NCI-H1048 (cell line): ENCODE data around the gene HIVEP3.
"Not testable (repeated sequence)": the region's sequence is repeated elsewhere in the genome, so short reads cannot be mapped to it uniquely, and the experiment has no call there.

Experiments used
- DNase-seq: peaks from one replicate; lab custom pipeline; 2025; lab: John Stamatoyannopoulos, UW

HIVEP3 gene

DNA sequence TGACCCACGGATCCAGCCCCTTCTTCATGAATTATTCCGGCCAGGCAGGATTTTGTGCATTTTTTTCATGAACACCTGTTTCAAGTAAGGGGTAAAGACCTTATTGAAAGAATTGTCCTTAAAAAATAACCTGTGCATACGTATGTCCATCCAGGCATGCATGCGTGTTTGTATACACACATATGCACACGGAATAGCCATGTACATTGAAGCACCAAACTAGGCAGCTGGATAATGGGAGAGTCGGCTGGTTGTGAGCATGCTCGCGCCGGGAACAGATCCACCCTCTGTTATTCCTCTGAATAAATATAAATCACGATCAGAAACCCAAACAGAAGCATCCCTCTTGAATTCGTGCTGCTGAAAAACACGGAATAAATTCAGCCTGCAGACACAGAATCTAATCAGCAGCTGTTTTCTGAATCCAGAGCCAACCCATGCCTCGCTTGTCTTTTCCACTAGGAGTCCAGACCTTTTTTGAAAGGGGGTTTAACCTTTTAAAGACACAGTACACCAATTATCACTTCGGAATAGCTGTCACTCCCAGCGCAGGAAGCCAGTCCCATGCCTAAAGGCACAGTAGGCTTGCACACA lies at the start of gene HIVEP3:
Gene HIVEP3 (minus strand): TSS at position 473 of the 594 bp plus-strand sequence.
- no peak for DNase-seq

GRCh38 chr1:41964400-41964799 lies 45.7 kb upstream of the HIVEP3 start:
- no peak for DNase-seq

GRCh38 chr1:41963636-41964035 lies 44.9 kb upstream of the HIVEP3 start:
- no peak for DNase-seq

- no peak for DNase-seq
Observed at GRCh38 chr1:41958015-41958673, 39.4 kb upstream of the HIVEP3 start.

DNA sequence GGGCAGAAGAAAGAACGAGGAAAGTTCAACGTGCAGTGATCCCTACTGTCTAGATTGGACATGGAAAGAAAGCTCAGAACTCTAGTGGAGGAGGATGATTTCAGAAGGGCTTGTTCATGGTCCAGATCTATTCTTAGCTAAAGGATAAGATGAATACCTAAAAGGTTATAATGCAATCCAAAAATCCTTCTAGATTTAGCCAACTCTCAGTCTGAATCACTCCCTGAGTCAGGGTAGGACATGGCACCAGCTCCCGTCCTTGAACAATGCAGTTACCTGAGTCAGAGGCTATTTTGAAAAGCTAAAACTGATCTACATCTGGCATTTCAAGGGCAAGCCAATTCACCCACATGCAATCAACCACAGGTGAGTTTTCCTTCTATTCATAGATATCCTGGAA lies 38.8 kb upstream of the HIVEP3 start:
- DNase-seq, result no peak

DNA sequence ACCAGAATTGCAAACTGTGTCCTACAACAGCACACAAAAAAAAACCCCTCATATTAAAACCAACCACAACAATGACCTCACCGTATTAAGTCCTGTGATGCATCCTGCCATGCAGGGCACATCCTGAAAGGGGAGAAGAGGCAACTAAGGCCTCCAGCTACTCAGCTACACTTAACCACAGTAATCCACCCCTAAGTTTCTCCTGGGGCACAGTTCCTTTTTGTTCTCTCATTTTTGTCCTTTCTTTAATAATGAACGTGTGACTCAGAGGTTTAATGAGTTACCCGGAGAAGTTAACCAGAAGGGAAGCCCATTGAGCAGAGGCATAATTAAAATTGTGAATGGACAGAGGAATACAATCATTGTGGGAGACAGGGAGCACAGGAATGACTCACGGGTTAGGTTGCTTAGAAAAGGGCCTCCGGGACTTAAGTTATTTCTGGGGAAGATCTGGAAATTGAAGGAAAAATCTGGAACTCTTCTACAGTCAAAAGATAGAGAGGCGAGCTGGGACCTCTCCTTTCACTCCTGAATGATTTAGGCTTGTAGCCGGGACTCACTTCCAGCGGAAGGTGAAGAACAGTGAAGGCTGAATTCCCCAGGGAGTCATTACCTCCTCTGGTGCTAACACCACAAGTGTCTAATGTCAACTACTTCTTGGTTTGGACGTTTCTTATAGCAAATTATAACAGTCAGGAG lies 36.9 kb upstream of the HIVEP3 start:
- no peak for DNase-seq

DNA sequence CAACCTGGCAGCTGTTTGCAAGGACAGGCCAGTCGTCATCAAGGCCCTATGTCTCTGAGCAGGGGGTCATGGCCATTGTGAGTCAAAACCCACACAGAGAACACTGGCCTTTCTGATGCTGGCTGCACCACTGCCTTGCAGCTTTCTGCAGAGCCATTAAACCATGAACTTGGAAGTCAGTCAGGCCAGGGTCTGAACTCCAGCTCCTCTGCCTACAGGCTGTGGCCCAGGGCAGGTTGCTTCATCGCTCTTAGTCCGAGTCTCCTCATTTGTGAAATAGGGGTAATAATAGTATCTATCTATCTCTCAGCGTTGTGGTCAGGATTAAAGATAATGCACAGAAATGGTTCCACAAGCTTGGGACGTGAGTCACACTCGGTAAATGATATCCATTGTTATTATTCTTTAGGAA lies 35.8 kb upstream of the HIVEP3 start:
- no peak for DNase-seq

GRCh38 chr1:41953291-41953690 lies 34.6 kb upstream of the HIVEP3 start:
- DNase-seq, result no peak

DNA sequence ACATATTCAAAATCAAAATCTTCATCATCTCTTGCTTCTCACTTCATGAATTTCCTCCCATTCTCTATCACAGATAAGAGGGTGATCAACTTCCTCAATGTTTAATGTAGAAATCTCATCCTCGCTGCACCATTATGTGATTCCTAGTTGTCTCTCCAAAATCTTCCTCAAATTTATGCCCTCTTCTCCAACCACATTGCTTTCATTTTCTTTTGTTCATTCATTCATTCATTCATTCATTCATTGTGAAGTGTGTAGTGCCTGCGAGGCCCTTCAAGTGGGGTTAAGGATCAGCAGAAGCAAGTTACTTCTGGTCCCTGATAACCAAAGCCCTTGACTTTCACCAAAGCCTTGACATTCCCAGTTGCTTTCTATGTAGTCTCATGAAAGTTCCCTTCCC lies 33.5 kb upstream of the HIVEP3 start:
- no peak for DNase-seq

GRCh38 chr1:41951492-41951891 lies 32.8 kb upstream of the HIVEP3 start:
- DNase-seq, result not testable (repeated sequence)

DNA sequence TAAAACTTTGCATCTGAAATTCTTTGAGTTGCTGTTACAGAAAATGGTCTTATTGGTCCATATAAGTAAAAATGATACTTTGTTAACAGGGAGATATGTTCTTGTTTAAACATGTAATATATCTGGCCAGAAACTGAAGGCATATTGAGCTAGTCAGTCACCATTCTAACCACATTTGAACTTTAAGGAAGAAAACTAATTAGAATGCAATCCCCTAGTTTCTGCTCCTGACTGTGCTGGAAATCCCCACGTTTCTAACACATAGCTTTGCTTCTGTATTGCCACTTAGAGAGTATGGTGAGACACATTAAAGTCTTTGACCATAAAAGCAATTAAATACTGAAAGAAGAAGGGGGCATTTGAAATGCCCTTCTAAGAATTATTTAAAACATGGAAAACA lies 32.1 kb upstream of the HIVEP3 start:
- no peak for DNase-seq

DNA sequence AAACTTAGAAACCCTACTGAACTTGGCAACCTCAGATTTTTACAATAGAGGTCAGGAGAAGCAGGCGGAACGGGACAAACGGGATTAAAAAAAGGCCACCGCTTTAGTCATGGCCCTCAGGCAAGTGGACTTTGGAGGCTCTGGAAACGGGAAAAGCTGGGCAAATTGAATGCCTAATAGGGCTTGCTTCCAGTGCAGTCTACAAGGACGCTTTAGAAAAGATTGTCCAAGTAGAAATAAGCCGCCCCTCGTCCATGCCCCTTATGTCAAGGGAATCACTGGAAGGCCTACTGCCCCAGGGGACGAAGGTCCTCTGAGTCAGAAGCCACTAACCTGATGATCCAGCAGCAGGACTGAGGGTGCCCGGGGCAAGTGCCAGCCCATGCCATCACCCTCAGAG lies 27.2 kb upstream of the HIVEP3 start:
- DNase-seq, result not testable (repeated sequence)

DNA sequence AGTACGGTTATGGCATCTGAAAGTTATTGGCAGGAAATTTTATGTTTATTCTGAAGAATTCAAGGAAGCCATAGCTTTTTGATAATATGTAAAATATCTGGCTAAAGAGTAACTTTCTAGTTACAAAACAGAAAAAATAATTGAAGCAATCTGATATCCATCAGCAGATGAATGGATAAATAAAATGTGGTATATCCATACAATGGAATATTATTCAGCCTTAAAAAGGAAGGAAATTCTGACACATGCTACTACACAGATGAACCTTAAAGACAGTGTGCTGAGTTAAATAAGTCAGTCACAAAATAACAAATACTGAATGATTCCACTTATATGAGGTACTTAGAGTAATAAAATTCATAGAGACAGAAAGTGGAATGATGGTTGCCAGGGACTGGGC lies 25.0 kb upstream of the HIVEP3 start:
- no peak for DNase-seq

DNA sequence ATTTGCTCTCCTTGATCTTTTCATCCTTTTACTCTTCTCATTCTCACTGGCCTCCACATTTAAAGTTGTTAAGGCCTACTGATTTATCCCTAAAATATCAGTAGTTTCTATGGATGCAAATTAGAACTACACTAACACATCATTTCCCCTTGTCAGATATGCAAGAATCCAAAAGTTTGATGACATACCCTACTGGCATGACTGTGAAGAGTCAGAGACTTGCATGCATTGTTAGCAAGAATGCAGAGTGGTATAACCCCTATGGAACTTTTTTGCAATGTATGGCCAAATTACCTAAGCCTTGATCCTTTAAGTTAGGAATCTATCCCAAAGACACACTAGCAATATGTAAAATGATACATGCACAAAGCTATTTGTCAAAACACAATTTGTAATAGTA lies 23.6 kb upstream of the HIVEP3 start:
- no peak for DNase-seq

DNA sequence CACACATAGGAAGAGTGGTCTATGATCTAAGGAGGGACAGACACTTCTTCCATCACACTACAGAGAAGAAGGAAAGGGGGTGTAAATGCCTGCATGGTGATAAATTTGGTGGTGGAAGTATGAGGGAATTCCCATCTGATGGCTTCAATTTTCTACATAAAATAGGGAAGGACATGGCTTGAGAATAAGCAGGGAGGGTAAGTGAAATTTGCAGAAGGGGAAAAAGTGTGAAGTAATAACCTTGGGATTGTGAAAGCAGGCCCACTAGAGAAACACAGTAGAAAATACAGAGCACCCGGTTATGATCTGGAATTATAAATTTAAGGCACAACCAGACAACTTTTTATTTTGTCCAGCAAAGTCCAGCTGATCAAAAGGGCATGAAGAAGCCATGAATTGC lies 22.7 kb upstream of the HIVEP3 start:
- DNase-seq, result no peak

GRCh38 chr1:41939194-41939593 lies 20.5 kb upstream of the HIVEP3 start:
- DNase-seq, result no peak

DNA sequence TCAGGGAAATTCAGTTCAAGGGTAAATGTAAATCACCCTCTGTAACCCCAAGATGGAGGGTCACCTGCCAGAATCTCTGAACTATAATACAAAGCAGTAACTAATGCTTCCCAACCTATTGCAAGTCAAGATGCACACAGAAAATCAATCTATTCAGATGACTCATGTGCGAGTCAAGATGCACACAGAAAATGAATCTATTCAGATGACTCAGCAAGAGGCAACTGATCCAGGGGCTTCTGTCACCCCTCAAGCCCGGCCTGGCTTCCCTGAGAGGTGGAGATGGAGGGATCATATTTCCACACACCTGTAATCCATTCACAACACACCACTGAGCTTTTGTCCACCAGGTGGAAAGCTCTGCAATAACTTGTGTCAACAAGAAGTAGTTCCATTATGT lies 17.4 kb upstream of the HIVEP3 start:
- DNase-seq, result no peak

DNA sequence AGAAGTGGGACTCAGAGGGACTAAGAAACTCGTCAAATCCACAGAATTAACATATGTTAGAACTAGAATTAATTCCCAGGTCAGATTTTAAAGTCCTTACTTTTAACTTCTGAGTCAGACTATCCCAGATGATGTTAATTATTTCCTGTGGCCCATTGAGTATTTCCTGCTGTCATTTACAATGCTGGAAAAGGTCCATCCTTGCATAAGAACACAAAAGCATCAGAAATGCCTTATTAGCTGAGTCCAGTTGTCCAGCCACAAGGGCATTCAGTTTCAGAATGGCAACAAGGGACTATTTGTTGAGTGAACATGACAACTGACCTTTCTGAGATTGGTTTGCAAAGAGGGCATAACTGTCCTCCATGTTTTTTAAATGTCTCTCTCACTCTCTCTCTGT lies 16.5 kb upstream of the HIVEP3 start:
- no peak for DNase-seq

- no peak for DNase-seq
Observed at GRCh38 chr1:41933106-41933505, 14.4 kb upstream of the HIVEP3 start.

DNA sequence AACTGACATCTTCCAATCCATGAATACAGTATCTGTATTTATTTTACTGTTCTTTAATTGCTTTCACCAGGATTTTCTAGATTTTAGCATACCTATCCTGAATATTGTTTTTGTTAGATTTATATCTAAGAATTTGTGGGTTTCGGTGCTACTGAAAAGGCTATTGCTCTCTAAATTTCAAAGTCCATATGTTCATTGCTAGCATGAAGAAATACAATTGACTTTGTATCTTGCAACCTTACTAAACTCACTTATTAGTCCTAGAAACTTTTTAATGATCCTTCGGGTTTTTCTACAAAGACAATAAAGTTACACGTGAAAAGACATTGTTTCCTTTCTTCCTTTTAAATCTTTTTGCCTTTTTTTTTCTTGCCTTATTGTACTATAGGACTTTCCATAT lies 12.9 kb upstream of the HIVEP3 start:
- DNase-seq, result no peak

GRCh38 chr1:41927118-41927517 lies 8.4 kb upstream of the HIVEP3 start:
- no peak for DNase-seq

DNA sequence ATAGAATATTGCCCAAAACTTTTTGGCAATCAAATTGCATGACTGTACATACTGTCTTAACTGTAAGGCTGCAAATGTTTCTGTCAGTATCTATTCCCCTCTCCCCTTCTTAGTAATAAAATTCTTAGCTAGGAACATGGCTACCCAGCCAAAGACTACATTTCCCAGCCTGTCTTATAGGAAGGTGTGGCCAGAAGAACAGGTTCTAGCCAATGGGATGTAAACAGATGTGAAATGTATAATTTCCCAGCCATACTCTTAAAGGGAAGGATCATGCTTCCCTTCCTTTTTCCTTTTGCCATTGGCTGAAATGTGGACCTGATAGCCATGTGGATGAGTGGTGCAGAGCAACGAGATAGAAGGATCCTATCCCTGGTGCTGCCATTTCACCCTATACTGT lies 7.0 kb upstream of the HIVEP3 start:
- no peak for DNase-seq

DNA sequence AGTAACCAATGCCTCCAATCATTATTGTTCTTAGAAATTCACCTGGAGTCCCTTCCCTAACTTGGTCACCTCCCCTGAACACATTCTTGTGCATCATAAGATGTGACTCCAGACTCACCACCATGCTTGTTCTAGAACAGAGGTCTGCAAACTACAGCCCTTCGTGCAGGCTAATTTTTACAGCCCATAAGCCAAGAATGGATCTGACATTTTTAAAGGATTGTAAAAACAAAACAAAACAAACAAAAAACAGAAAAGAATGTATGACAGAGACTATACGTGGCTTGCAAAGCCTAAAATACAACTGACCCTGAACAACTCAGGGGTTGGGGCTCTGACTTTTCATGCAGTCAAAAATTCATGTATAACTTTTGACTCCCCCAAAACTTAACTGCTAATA lies 6.2 kb upstream of the HIVEP3 start:
- DNase-seq, result no peak

- DNase-seq, result not testable (repeated sequence)
Observed at GRCh38 chr1:41921271-41921670, 2.5 kb upstream of the HIVEP3 start.
